ENCODE results near the gene NEK1. TPM values are rescaled to one million over a fixed set of nuclear protein-coding genes. Genes with fewer than 3 reads are reported as not detected.

The NEK1 gene
- polyA plus RNA-seq, 1 of the 3 experiments (the other 2 are of a cell fraction) = 2.0 TPM

- H3K27me3 ChIP-seq (ENCODE audit: insufficient read depth) = no peaks in the 10 kb centered on the region
- no peak overlapping the region for H2AFZ ChIP-seq (ENCODE audit: low read depth)
- ChIA-PET CTCF (interaction anchor here (1.1 kb wide), 1 partner anchor 16 kb away, joined by 3 read pairs; no protein-coding TSS in a partner anchor), POLR2A (no interaction called here)
- peaks cover 11% of the 10 kb centered on the region for H3F3A ChIP-seq (replicated peaks; ENCODE audit: insufficient read depth)
- H3K27ac ChIP-seq (ENCODE audit: low read depth in 2 of 2, low read length in 1 of 2) = no peak overlapping the region
- peaks cover 16% of the 10 kb centered on the region for H3K9me3 ChIP-seq
- DNase-seq = no peak
- H3K4me3 ChIP-seq (ENCODE audit: low read depth in 2 of 2, low read length in 1 of 2) = no peak overlapping the region
- no peaks in the 10 kb centered on the region for H3K79me2 ChIP-seq (ENCODE audit: insufficient read depth)
- H3K4me1 ChIP-seq (ENCODE audit: control insufficient read depth in 1 of 2, insufficient read depth in 2 of 2, low read depth in 1 of 2, low read length in 1 of 2) = no peaks in the 10 kb centered on the region
- peaks cover 0 to 19% of the 10 kb centered on the region in 2 experiments for H3K36me3 ChIP-seq (replicated peaks in 1 of 2; ENCODE audit: control insufficient read depth in 1 of 2, insufficient read depth in 2 of 2, low read length in 1 of 2)
- no peak overlapping the region for H3K4me2 ChIP-seq
- no peak overlapping the region for H3K9ac ChIP-seq
- no peaks in the 10 kb centered on the region for H4K20me1 ChIP-seq (ENCODE audit: insufficient read depth)
- H3K9me2 ChIP-seq = no peaks in the 10 kb centered on the region
- no peak for TF ChIP-seq NRF1 (IDR thresholded peaks at IDR 0.05; ENCODE audit: low read depth, low read length)
- TF ChIP-seq GABPA (IDR thresholded peaks at IDR 0.05; ENCODE audit: low read depth) = no peak
- TF ChIP-seq TAF1 (IDR thresholded peaks at IDR 0.05; ENCODE audit: borderline replicate concordance, low read depth, low read length) = no peak
- TF ChIP-seq JUND (IDR thresholded peaks at IDR 0.05) = no peak
- TF ChIP-seq MEF2A (IDR thresholded peaks at IDR 0.05; ENCODE audit: borderline replicate concordance, low read depth) = no peak
- TF ChIP-seq TCF12 (IDR thresholded peaks at IDR 0.05) = no peak
- no peak for TF ChIP-seq FOXJ3 (CRISPR knock-in tag; IDR thresholded peaks at IDR 0.05)
- TF ChIP-seq RXRA (IDR thresholded peaks at IDR 0.05; ENCODE audit: borderline replicate concordance, low read depth) = no peak
- TF ChIP-seq RAD21 (IDR thresholded peaks at IDR 0.05; ENCODE audit: low read length) = no peak
- TF ChIP-seq YY1 (IDR thresholded peaks at IDR 0.05; ENCODE audit: low read depth) = no peak
- TF ChIP-seq REST (IDR thresholded peaks at IDR 0.05; ENCODE audit: low read depth, low read length) = no peak
- TF ChIP-seq RCOR1 (IDR thresholded peaks at IDR 0.05; ENCODE audit: low read length) = no peak
- no peak for TF ChIP-seq CHD2 (IDR thresholded peaks at IDR 0.05; ENCODE audit: low read length, partially characterized antibody)
These were observed 232.7 kb downstream of the NEK1 start for GRCh38 chr4:169379688-169380087.

- POLR2A ChIA-PET = no interaction called here
- CTCF ChIA-PET = no interaction called here
- no peak overlapping the region for H3K4me3 ChIP-seq (ENCODE audit: low read depth in 2 of 2, low read length in 1 of 2)
These were observed 235.0 kb downstream of the NEK1 start for GRCh38 chr4:169377367-169377766.

More at GRCh38 chr4:169377367-169377766, 235.0 kb downstream of the NEK1 start:
- no peak overlapping the region for H3K4me2 ChIP-seq
- H3K36me3 ChIP-seq (replicated peaks in 1 of 2; ENCODE audit: control insufficient read depth in 1 of 2, insufficient read depth in 2 of 2, low read length in 1 of 2) = peaks cover 0 to 19% of the 10 kb centered on the region in 2 experiments
- peaks cover 16% of the 10 kb centered on the region for H3K9me3 ChIP-seq
- H3K27ac ChIP-seq (ENCODE audit: low read depth in 2 of 2, low read length in 1 of 2) = no peak overlapping the region
- no peak overlapping the region for H3K9ac ChIP-seq
- H3K79me2 ChIP-seq (ENCODE audit: insufficient read depth) = no peaks in the 10 kb centered on the region
- H3K4me1 ChIP-seq (ENCODE audit: control insufficient read depth in 1 of 2, insufficient read depth in 2 of 2, low read depth in 1 of 2, low read length in 1 of 2) = no peaks in the 10 kb centered on the region
- no peaks in the 10 kb centered on the region for H3K27me3 ChIP-seq (ENCODE audit: insufficient read depth)
- no peak for DNase-seq
- TF ChIP-seq USF1 (IDR thresholded peaks at IDR 0.05; ENCODE audit: borderline replicate concordance, low read depth) = no peak
- H3K9me2 ChIP-seq = no peaks in the 10 kb centered on the region
- no peaks in the 10 kb centered on the region for H4K20me1 ChIP-seq (ENCODE audit: insufficient read depth)
- H3F3A ChIP-seq (replicated peaks; ENCODE audit: insufficient read depth) = no peaks in the 10 kb centered on the region
- no peak overlapping the region for H2AFZ ChIP-seq (ENCODE audit: low read depth)
